Measurements from ENCODE around the gene NENF.

Gene NENF

DNA sequence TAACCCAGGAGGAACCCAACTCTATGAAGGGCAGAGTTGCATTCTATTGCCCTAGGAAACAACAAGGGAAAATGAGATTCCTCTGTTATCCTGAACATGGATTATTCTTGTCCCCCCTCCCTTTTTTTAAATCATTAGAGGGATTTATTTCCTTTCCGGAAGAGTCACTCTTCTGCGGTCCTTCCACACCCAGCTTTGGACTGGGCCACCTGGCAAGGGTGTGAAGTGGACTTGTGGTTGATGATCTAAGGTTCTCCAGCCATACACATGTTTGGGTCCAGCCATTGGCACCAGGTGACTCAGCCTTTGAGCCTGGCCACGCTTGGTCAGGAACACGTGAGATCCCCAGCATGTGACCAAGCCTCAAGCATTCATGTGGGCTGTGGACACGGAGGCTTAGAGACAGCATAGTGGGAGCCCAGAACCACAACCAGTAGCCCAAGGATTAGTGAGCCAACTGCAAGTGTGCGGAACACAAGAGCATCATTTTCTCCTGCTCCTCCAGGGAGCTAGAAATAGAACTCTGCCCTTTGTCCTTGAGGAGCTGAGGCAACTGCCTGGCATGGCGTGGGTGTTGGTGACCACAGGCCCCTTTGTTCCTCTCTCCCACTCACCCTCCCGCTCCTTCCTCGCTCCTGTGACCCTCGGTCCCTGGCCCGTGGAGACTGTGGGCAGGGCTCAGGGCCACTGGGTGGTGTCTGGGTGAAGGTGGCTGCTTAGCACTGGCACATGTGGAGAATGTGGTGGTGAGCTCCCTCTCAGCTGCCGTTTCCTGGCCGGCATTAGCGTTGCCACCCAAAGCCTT, 50.1 kb downstream of the NENF start:
- DNase-seq = no peak

DNA sequence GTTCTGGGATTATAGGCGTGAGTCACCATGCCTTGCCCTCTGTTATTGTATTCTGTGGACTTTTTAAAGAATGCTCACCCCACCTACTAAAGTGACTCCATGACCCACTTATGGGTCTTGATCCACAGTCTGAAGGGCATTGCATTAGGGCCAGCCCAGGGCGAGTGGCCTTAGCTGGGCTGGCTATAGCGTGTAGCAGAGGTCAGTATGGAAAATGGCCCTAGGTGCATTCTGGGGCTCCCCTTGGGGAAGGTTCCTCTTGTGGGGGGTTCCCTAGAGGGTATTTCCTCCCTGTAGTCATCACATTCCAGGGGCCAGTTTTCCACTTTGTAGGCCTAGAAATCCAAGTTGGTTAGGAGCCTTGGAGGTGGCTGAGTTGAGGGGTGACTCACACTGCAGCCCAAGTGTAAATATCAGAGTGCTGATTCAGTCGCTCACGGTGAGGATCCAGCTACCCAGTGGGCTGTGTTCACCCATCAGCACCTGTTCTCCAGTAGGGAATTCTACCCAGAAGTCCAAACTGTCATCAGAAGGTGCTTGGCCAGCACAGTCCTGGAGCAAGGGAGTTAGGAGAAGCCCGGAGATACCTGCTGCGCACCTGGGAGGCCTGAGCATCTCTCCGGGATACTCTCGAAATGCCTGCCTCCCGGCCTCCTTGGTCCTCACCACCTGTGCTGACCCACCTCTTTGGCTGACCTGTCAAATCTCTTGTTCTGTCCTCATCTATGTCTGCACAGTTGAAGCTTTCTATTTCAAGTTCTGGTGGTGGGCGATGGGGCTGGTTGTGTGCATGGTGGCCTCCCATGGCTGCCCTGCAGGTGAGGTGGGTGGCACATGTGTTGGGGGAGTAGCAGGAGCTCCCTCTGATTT, 52.2 kb downstream of the NENF start:
- DNase-seq = no peak

DNA sequence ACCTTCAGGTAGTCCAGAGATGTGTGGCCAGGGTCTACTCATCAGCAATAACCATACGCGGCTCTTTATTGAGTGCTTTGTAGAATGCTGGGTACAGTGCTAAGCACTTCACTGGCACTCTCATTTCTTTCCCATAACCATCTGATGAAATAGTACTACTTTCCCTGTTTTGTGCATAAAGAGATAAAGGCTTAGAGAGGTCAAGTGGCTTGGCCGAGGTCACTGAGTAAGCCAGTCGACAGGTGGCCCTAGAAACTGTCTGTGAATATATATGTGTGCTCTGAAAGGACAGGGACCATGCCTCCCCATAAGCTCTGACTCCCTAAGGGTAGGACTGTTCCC, 52.8 kb downstream of the NENF start:
- no peak for DNase-seq

DNA sequence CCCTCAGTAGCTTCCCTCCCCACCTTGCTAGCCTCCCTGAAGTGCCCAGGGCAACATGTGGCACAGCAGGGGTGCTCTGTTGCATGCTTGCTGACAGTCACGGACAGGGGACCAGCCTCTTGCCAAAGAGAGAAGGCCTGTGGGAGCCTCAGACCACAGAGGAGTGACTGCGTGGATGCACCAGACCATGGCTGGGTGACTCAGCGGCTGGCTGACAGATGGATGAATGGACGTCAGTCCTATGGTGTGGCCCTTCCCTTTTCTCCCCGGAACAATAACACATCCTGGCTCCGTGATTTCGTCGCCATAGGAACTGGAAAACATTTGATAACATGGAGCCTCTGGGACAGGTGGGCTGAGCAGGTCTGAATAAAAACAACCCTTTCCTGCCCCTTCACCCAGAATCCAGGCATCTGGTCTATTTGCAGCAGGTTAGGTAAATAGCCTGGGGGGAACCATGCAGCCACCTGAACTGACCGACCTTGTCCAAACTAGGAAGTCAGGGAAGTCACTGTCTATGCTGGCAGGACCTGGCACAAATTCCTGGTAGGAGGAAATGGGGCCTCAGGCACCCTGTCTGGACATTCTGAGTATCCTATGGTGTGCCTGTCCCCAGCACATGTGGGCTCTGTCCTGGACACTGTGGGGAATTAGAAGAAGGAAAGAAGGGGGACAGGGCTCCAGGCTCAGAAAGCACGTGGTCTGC, 53.3 kb downstream of the NENF start:
- DNase-seq = peak; percentile 81 to 86

DNA sequence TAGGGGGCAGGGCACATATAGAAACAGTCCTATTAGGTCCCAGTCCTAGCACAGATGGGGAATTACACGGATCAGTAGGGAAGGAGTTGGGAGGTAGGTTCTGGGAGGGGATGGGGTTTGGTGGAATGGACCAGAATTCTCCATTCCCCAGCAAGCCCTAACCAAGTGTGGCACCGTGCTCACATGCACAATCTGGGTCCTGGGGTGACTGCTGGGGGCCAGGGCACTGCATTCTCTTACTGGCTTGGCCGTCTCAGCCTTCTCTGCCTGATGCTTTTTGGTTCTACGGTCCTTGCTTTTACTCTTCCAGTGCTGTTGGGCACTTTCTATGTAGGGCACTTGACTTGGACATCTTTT, 53.9 kb downstream of the NENF start:
- DNase-seq = no peak

DNA sequence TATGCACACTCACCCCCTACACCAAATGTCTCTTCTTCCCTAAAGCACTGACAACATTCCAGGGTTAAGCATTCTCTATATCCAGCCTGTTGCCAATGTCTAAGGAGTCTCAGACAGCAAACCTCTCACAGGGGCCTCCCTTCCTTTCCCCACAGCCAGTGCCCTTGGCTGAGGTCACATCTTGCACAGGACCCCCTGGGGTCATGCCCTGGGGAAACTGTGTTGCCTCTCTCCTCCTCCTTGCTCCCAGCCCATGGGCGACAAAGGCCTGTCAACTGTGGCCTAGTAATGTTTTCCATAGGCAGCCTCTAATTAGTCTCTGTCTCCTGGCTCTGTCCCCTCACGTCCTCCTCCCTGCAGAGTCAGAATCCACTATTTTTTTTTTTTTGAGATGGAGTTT, 54.6 kb downstream of the NENF start:
- DNase-seq = no peak

DNA sequence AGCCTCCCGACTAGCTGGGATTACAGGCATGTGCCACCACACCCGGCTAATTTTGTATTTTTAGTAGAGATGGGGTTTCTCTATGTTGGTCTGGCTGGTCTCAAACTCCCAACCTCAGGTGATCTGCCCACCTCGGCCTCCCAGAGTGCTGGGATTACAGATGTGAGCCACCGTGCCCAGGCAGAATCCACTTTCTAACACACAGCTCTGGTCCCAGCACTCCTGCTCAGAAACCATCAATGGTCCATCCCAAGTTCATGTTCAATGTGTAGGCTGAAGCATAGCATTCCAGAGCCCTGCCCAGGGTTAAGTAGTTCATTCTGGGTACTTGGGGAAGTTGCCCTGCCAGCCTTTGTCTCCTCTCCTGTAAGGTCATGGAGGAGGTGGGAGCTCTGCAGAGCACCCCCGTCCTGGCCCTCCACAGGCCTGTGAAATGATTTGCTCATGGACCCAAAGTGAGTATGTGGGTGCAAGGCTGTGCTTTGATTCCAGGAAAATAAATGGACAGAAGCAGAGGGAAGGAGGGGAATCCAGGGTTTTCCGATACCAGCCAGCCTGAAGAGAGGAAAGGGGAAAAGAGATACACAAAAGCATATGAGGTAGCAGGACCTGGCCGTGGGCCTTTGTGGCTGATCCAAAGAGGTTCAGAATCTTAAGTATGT, 55.2 kb downstream of the NENF start:
- DNase-seq = no peak

DNA sequence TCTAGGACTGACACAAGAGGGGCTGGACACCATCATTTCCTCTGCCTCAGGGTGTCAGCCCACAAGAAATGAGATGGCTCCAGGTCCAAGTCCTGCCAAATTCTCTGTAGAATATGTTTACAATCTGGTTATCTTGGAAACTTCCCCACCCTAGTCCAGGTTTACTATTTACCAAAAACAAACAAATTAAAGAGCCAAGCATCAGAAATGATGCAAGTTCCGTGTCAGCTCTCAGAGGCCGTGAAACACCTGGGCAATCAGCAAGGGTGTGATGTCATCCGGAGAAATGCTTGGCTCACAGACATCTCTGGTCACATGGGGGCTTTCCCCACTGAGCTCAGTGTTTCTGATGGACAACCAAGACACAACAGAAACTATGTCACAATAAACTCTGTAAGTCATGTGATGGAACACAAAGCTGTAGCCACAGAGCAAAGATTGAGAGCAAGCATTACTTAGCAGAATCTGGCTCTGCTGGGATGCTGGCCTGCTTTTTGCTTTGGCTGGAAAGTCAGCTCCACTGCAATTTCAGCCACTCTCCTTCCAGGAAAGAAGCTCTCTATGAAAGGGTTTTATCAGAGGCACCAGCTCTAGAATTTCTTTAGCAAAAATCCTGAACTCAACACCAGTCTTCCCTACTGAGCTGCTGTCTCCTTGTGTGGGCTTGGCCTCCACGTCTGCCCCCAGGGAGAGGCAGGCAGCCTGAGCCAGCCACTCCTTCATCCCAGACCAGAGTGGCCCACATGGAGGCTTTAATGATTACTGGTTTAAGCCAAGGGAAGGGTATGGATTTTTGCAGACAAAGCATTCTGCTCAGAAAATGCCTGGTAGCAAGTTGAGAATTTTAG, 55.9 kb downstream of the NENF start:
- DNase-seq = peak; percentile 30 to 45

DNA sequence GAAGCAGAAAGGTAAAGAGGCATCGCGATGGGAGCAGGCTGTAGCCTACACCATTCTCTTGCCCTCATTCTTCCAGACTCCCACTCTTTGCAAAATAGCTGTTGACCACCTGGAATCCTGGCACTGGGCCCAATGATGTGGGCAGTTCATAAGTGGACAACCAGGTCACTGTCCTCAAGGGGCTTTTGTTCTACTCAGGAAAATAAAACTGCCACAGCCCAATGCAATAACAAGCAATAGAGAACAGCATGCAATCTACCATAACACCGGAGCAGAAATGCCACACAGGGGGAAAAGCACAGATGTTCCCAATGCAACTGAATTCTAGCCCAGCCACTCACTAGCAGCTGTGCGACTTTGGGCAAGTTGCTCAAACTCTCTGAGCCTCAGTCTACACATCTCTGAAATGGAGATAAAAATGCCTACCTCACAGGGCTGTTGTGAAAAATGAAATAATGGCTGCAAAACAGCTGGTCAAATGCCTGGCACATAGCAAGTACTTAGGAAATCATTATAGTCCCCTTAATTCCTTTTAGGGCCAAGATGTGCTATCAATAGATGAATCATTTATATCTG, 56.7 kb downstream of the NENF start:
- no peak for DNase-seq

DNA sequence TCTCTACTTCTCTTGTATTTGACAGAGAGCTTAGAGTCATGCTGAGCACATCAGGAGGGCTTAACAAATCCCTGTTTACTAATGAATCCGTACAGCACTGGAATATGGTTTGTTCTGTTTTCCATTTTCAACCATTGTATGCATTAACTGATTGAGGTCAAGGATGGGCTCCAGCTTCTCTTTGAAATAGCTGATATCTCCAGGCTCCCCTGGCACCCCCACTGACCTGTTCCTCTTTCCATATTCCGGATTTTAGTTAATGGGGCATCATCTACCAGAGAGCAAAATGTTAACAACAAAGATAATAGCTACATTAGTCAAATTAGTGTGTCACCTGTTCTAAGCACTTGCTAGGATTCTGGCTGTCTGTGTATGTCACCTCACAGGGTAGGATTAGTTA, 57.6 kb downstream of the NENF start:
- no peak for DNase-seq

DNA sequence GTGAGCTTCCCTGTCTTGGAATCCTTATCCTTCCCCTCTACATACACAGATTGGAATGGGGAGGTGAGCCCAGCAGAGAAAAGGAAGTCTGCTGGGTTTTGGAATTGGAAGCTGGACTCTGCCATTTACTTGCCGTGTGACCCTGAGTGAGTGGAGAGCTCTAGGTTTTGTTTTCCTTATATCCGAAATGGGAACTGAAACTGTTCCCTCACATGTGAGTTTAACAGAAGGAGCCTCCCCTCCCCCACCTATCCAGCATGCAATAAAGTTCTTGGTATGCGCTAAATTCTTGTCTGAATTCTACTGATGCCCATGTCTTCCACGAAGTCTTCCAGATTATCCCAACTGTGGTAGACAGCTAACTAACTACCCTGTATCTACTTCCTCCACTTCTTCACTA, 58.7 kb downstream of the NENF start:
- no peak for DNase-seq

Data from SHP77 (cell line).